Activated effector memory CD4-positive, alpha-beta T cell treated with anti-CD3 and anti-CD28 coated beads, Interleukin-2, amount 50 U/mL, for 16 hours (primary cell): Measurements from ENCODE around the gene FOXP3.
"Not testable (repeated sequence)": the region's sequence is repeated elsewhere in the genome, so short reads cannot be mapped to it uniquely, and the experiment has no call there.

Source experiments
- DNase-seq: peaks from one replicate; pipeline ENCODE4 v3.0.0-alpha.2; 2020

The FOXP3 gene, protein sequence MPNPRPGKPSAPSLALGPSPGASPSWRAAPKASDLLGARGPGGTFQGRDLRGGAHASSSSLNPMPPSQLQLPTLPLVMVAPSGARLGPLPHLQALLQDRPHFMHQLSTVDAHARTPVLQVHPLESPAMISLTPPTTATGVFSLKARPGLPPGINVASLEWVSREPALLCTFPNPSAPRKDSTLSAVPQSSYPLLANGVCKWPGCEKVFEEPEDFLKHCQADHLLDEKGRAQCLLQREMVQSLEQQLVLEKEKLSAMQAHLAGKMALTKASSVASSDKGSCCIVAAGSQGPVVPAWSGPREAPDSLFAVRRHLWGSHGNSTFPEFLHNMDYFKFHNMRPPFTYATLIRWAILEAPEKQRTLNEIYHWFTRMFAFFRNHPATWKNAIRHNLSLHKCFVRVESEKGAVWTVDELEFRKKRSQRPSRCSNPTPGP

DNA sequence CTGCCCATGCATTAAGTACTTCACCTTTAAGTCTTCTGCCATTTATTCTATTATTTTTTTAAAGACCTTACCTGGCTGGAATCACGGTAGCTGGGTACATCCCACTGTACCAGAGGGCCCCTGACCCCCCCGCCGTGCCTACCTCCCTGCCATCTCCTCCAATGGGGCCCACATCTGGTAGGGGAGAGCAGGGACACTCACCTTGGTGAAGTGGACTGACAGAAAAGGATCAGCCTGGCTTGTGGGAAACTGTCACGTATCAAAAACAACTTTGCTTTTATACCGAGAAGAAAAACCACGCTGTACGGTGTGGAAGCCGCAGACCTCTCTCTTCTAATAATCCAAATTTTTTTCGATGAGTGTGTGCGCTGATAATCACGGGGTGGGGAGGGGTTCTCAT is at the start of gene FOXP3:
Gene FOXP3, minus strand, starts transcription at position 251 of the 400 bp plus-strand sequence. CDS start 6,205 bp downstream, outside the sequence.
- peak; percentile 65 for DNase-seq

DNA sequence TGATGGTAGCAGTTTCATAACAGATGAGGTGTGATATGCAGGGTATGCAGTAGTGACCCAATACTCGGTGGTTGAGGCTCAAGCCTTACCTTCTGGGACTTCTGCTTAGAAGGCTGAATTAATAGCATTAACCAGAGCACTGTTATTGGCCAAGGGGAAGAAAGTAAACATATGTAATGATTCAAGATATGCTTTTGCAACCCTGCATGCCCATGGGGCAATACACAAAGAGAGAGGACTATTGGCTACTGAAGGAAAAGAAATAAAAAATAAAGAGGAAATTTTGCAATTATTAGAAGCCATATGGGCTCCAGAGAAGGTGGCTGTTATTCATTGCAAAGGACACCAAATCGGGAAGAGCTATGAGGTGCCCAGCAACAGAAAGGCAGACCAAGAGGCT is 47.7 kb upstream of the FOXP3 start:
- DNase-seq, result no peak

DNA sequence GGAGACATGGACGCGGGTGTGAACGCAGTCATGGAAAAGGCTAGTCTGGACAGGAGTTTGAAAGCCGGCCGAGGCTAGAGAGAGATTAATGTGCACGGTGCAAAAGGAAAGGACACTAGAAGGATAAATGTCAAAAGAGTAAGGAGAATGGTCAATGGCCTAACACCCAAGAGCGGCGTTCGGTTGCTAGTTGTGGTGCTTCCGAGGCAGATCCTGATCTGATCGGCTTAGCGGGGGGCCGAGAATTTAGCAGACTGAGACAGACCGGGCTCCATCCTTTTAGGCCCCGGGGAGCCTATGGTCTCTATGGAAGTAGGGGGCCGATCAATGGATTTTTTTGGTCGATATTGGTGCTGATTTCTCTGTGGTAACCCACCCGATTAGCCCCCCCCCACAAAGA is 45.9 kb upstream of the FOXP3 start:
- DNase-seq, result no peak

DNA sequence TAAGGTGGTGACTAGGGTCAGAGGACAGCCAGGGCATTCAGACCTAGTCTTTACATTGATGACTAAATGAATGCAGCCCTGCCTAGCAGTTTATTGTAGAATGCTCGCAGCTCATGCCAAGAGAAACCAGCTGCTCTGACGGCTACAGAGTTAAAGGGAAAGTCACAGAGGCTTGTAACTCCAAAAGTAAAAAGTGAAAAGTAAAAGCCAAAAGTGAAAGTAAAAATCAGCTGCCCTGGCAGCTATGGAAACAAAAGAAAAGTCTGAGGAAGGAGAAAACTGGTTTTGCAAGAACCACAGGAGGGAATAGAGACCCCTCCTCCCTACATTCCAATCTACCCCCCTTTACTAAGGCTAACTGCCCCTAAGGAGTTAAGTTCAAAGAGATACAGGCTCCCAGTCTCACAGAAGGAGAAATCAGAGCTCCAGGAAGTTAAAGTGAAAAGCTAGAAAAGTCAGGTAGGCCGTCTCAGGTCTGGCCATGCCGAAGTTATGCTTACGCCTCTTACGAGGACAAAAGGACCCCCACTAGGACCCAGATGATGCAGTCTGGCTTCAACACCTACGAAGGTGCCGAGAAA is 45.0 kb upstream of the FOXP3 start:
- DNase-seq, result no peak

DNA sequence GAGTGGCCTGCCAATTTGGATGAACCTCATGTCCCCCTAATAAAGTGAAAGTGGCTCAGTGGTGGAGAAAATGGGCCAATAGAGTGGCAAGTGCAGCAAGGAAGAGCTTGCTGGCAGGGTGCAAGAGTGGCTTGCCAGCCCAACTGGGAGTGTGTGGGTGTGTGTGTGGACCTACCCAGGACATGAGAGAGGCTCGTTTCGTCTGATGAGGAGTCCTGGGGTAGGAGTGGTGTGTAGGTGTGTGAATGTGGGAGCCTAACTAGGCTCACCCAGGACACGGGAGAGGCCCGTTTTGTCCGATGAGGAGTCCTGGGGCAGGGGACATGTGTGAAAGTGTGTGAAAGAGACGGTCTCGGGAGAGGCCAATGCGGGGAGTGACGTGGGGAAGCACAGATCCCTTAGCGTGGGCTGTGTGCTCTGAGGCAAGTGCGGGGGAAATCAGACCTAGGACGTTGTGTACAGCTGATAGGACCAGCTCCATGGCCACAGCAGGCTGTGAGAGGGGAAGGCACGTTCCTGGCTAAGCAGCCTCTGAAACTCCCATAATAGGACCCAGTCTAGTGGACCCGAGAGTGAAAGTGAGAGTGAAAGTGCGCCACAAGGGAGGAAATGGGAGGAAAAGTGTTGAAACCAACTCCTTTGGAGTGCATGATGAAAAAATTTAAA is 44.2 kb upstream of the FOXP3 start:
- no peak for DNase-seq

DNA sequence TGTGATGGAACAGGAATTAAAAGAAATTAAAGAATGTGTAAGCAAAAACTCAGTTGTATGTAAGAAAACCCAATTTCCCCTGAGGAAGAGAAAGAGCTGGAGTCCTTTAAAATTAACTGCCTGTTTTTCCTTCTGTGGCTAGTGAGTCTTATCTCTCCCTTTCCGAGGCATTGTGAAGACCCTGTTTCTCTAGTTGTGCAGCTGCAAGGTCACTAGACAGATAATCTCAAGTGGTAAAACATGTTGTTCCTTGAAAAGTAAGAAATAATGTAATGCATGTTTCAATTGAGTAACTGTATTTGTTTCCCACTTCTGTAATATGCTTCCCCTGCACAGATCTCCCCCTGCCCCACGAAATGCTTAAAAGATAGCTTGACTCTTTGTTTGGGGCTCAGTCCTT is 43.3 kb upstream of the FOXP3 start:
- not testable (repeated sequence) for DNase-seq

DNA sequence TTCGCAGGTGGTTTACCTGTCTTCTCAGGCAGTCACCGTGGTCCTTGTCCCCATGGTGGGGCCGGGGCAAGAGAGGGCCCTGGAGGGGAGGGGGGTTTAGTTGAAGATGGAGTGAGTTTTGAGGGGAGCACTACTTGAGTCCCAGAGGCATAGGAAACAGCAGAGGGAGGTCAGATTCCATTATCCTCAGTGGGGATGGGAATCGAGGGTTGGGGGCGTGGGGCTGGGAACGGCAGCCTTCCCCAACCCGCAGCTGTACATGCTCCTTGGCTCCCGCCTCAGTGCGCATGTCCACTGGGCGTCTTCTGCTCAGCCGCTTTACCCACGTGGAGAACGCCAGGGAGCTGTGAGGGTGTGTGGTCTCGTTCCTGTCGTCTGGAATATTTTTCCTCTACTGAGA is 38.8 kb upstream of the FOXP3 start, which contains the start of gene GAGE10:
Gene GAGE10, plus strand, starts transcription at position 301 of the 400 bp plus-strand sequence. CDS start 1,214 bp downstream, outside the sequence.
- DNase-seq, result no peak

DNA sequence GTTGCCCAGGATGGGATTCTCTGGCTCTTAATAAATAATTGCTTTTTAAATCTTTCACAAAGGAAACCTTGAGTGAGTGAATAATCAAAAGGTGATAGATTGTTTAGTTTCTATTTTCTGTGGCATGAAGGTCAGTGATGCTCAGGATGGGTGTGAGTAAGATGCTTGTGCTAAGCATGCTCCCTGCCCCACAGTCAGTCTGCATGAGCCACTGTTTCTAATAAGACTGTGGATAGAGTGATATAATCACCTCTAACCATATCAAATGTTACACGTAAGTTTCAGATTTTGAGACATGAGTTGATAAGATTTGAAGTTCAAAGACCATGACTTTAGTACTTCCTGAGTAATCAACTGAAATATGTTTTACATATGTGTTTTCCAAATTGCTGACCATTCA is 36.2 kb upstream of the FOXP3 start:
- no peak for DNase-seq

DNA sequence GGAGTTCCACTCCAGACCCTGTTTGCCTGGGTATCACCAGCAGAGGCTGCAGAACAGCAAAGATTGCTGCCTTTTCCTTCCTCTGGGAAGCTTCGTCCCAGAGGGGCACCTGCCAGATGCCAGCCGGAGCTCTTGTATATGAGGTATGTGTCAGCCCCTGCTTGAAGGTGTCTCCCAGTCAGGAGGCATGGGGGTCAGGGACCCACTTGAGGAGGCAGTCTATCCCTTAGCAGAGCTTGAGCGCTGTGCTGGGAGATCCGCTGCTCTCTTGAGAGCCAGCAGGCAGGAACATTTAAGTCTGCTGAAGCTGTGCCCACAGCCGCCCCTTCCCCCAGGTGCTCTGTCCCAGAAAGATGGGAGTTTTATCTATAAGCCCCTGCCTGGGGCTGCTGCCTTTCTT is 34.8 kb upstream of the FOXP3 start:
- not testable (repeated sequence) for DNase-seq

DNA sequence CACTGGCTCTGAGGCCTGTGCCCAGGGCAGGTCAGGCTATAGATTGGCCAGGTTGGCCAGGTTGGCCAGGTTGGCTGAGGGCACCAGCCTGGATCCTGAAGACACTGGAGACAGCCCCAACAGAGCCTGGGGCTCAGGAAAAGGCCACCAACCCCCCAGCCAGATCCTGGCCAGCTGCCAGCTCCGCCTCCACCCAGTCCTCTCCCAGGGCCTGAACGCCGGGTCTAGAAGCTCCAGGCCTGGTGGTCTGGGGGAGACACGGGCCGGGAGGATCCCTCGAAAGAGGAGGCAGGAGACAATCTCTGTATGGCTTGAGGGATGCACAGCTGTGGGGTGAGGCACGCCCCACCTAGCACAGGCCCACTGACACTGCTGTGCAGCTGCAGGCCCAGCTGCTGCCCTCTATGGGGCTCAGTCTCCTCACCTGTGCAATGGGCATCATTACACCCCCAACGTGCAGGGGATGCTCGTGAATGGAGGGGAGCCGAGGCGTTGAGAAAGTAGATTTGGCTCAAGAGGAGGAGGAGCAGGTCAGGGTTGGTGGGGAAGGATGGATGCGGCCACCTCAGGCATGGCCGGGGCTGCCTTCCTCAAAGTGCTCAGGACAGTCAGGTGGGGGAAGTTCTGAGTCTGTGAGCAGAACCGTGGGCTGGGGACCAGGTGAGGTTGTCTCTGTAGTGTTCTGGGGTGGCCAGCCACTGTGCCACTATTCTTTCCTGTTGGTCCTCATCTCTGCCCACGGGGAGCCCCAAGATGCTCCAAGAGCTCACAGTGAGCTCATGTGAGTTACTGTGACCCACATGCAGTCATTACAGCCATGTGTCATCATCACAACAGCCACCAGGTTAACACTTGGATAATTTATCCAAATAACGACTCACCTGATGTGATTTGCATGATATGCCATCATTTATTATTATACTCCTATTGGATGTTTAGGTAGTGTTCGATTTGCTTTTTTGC is 28.2 kb upstream of the FOXP3 start:
- DNase-seq, result no peak

DNA sequence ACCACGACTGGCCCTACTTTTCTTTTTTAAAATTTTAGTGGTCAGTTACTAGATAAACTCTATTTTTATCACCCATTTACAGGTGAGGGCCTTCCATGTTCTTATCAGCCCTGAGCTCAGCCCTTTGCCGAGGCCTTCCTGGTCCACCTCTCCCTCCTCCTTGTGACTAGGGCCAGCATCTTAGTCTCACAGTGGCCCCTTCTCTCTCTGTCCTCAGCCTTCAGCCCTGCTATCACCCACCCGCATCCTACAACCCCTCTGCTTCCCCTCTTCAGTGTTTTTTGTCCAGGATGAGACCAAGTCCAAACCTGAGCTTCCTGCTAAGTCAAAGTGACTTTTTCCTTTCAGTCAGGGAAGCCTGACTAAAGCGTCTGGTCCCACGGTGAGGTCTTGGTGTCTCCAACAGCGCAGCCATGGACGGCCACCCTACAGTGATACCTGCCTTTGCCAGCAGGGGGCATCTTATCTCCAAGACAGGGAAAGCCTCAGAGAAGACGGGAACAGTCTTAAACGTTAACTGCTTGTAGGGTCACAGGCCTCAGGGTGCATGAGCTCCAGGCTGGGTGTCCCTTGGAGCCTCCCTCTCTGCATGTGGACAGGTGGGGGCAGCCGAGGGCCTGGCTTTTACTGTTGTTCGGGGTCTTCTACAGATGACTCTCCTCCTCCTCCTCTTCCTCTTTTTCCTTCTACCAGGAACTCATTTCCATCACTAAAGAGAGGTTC is 27.3 kb upstream of the FOXP3 start:
- peak; percentile 87 for DNase-seq

DNA sequence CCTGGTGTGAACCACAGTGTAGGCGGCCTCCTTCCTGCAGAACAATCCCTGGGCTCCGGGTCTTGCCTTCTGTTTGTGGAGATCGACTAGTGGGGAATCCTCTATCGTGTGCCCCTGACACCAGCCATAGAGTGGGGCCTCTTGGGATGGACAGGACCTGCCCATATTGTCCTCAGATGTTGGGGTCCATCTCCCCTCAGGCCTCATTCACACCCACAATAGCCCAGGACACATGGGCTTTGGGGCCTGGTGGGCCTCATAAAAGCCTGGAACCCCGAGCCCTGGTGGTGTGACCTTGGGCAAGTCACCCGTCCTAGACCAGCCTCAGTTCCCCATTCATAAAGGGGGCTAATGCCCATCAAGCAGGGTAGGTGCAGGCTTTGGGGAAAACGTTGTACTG is 25.7 kb upstream of the FOXP3 start:
- no peak for DNase-seq

DNA sequence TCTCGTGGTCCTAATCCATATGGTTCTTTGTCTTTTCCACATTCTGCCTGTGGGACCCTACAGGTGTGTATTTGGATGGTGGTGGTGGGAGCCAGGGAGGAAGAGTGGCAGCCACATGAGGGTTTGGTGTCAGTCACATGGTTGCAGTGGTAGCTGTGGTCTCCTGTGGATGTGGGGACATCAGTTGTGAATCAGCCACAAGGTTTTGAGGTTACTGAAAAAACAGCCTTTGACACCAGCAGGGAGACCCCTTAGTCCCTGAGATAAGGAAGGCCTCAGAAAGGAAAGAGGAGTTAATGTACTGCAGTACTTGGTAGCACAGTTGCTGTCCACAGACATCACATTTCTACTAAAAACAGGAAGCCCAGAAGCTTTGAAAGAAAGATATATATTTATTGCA is 23.2 kb upstream of the FOXP3 start:
- no peak for DNase-seq

DNA sequence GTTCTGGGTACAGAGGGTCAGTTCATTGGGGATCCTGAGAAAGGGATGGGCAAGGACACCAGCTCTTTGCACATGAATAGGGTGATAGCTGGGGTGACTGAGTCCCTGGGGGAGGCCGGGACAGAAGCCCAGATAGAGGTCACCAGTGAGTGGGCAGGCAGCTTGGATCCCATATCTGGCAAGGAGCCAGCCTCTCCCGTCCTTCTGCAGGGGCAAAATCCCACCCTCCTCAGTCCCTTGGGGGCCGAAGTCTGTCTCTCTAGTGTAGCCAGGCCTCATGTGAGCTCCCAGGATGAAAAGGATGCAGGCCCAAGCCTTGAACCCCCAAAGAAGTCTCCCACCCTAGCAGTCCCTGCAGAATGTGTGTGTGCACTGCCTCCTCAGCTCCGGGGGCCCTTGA is 22.1 kb upstream of the FOXP3 start:
- DNase-seq, result no peak

DNA sequence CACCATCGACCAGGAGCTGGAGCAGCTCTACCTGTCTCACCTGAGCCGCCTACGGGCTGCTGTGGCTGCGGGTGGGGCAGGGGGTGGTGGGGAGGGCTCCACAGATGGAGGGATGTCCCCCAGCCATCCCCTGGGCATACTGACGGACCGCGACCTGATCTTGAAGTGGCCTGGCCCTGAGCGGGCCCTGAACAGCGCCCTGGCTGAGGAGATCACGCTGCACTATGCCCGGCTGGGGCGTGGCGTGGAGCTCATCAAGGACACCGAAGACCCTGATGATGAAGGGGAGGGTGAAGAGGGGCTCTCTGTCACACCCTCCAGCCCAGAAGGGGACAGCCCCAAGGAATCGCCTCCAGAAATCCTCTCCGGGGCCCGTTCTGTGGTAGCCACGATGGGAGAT is 21.6 kb upstream of the FOXP3 start:
- no peak for DNase-seq

DNA sequence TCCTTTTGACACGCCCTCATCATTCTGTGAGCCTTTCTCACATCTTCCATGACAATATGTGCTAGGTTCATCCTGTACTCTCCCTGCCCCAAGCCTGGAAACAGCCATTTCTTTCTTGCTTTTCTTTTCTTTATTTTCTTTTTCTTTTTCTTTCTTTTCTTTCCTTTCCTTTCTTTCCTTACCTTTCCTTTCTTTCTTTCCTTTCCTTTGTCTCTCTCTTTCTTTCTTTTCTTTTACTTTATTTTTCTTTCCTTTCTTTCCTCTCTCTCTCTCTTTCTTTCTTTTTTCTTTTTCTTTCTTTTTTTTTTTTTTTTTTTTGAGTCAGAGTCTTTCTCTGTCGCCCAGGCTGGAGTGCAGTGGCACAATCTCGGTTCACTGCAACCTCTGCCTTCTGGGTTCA is 19.7 kb upstream of the FOXP3 start:
- no peak for DNase-seq

DNA sequence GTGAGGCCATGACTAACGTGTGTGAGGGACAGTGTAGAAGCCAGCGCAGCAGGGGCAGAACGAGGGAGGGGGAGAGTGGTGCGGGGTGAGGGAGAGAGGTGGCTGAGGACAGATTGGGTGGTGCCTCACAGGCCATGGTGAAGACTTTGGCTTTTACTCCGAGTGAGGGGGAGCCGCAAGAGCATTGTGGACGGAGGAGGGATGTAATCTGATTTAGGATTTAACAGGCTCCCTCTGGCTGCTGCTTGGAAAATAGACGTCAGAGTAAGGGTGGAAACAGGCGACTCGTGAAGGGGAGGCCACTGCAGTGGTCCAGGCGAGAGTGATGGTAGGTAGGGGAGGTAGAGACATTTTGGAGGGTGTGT is 18.1 kb upstream of the FOXP3 start:
- DNase-seq, result no peak

DNA sequence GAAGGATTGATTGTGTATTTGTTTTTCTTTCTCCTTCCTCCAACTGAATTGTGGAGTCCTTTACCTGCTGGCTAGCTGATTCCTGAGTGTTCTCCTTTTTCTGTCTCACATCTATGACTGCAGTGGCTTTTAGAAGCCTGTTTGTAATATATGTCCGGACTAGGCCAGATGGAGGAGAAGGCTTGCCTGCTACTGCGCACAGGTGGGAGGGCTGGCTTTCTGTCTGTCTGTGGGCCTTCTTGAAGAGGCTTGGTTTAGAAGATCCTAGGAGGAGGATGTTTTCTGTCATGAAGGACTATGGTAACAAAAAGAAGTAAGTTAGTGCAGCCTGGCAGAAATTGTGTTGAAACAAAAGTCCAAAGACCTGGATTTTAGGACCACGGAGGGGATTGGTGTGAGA is 13.6 kb upstream of the FOXP3 start:
- no peak for DNase-seq

DNA sequence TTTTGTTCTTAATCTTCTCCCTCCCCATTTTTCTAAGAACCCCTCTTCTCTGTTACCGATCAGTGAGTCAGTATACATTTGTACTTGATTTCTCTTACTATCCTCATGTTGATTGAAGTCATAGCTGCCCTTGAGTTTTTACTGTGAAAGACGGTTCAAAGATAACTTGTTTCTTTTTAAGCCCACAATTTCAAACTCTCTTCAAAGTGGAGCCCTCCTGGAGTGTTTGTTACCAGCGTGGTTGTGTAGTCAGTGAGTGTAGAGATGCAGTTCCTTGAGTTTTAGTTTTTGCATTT is 13.0 kb upstream of the FOXP3 start:
- DNase-seq, result no peak

DNA sequence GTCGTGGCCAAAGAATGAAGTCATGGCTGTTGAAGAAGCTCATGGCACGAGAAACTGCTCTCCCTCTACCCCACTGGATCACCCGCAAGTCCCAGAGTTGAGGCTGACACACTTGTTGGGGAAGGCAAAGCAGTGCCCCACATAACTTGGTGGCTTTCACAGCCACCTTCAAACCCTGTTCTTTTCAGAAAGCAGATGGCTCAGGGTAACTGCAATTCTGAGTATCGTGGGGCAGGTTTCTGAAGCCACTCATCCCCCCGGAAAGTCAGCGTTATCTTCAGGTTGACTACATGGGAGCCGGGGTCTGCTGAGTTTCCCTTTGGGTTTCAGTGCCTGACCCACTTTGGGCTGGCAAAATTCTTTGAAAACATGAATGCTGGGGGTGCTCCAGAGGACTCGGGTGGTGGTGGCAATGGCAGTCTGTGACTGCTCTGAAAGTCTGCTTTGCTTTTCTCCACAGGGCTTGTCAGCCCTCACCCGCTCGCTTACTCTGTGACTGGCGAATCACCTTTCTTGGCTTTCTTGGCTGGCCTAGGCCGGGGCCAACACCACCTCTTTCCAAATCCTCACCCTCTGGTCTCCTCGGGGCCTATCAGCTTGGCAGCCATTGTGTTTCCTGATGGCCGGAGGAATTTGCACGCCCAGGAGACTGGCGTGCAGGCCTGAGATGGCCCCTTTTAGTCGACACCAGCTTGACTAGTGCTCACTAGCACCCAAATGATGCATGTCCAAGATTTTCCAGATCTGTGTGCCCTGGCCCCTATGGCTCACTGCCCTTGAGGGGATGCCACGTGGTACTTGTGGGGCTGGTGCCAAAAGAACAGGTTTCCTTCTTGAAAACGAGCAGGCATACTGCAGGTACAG is 12.4 kb upstream of the FOXP3 start:
- DNase-seq, result no peak

DNA sequence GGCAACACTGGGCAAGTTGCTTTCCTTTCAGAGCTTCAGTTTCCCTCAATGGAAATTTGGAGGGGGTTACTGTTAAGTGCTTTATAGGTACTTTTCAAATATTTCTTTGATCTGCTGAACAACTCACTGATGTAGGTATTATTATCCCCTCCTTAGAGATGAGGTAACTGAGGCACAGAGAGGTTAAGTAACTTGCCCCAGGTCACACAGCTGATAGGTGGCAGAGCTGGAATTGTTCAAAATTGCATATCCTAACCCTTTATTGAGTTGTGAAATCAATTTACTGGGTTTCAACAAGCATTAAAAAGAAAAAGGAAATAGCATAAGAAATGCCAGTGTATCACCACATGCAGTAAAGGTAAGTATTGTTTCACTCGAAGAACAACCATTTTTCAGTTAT is 11.7 kb upstream of the FOXP3 start:
- DNase-seq, result no peak
